HEK293 (cell line): ENCODE data around the gene SH3RF1.

Experiments used
- CTCF ChIA-PET: fragments of 350-600 bp; formaldehyde crosslinking; extraction: SDS; loops from one replicate; lab custom pipeline; 2021; ENCODE audit warnings: antibody characterized with exemption; lab: Yijun Ruan, JAX
- POLR2A ChIA-PET: fragments of 300-600 bp; formaldehyde crosslinking; extraction: SDS; loops from one replicate; lab custom pipeline; 2020; ENCODE audit warnings: antibody characterized with exemption, inconsistent platforms; lab: Yijun Ruan, JAX
- H3K27ac ChIP-seq: fragments of 200-500 bp; sonication (Bioruptor generic); 2 replicates; pipeline ENCODE4 v1.5.1; 2014; ENCODE audit warnings: low read depth, low read length, control low read depth, inconsistent platforms; ENCODE audit errors: extremely low read depth
- H3K36me3 ChIP-seq, 2 experiments: fragments of 200-500 bp in 1 of 2; sonication (Bioruptor generic) in 1 of 2; 1 replicate in 1 of 2; 2 replicates in 1 of 2; pipeline ENCODE4 v1.5.1; 2014 to 2017; ENCODE audit warnings: inconsistent platforms in 2 of 2, low read length in 2 of 2; ENCODE audit not compliant: control insufficient read depth in 2 of 2, insufficient read depth in 1 of 2
- H3K4me1 ChIP-seq: fragments of 200-500 bp; sonication (Bioruptor generic); 2 replicates; pipeline ENCODE4 v1.5.1; 2014; ENCODE audit warnings: mild to moderate bottlenecking, low read length, inconsistent platforms; ENCODE audit not compliant: control insufficient read depth, insufficient read depth
- H3K4me3 ChIP-seq: 2 replicates; pipeline ENCODE4 v1.5.1; 2011; ENCODE audit warnings: low read depth, mild to moderate bottlenecking, control low read depth, low read length, moderate library complexity
- H3K9me3 ChIP-seq: fragments of 200-500 bp; sonication (Bioruptor generic); 2 replicates; pipeline ENCODE4 v1.5.1; 2014; ENCODE audit warnings: low read depth, low read length, inconsistent platforms; ENCODE audit not compliant: control insufficient read depth, insufficient read depth
- FEZF1 ChIP-seq: fragments of 450-650 bp; formaldehyde crosslinking; IDR thresholded peaks from 2 replicates; pipeline ENCODE4 v1.5.1; 2016; ENCODE audit warnings: missing biosample characterization, missing genetic modification characterization
- KLF7 ChIP-seq: fragments of 450-650 bp; formaldehyde crosslinking; IDR thresholded peaks from 2 replicates; pipeline ENCODE4 v1.5.1; 2016; ENCODE audit warnings: missing biosample characterization, missing genetic modification characterization, borderline replicate concordance
- MEIS1 ChIP-seq: sonication (generic); formaldehyde crosslinking; IDR thresholded peaks from 2 replicates; pipeline ENCODE4 v1.8.1; 2022; ENCODE audit warnings: missing genetic modification reagents, mild to moderate bottlenecking, borderline replicate concordance
- MYNN ChIP-seq: fragments of 450-650 bp; formaldehyde crosslinking; IDR thresholded peaks from 2 replicates; pipeline ENCODE4 v1.5.1; 2016; ENCODE audit warnings: missing biosample characterization, missing genetic modification characterization, borderline replicate concordance
- SETDB1 ChIP-seq: IDR thresholded peaks from one replicate; pipeline ENCODE4 v1.6.1; 2017; ENCODE audit warnings: mild to moderate bottlenecking, low read length, moderate library complexity, mixed read lengths; ENCODE audit not compliant: insufficient read length
- SP2 ChIP-seq: fragments of 450-650 bp; formaldehyde crosslinking; IDR thresholded peaks from 2 replicates; pipeline ENCODE4 v1.5.1; 2016; ENCODE audit warnings: missing biosample characterization, missing genetic modification characterization
- ZBTB17 ChIP-seq: fragments of 450-650 bp; formaldehyde crosslinking; IDR thresholded peaks from 2 replicates; pipeline ENCODE4 v1.5.1; 2016; ENCODE audit warnings: missing biosample characterization, missing genetic modification characterization
- ZBTB48 ChIP-seq: fragments of 450-650 bp; formaldehyde crosslinking; IDR thresholded peaks from 2 replicates; pipeline ENCODE4 v1.5.1; 2016; ENCODE audit warnings: missing biosample characterization, missing genetic modification characterization
- ZFHX2 ChIP-seq: fragments of 450-650 bp; formaldehyde crosslinking; conservative IDR thresholded peaks from 2 replicates; pipeline ENCODE4 v1.5.1; 2016; ENCODE audit warnings: missing biosample characterization, missing genetic modification characterization
- ZNF169 ChIP-seq: fragments of 450-650 bp; formaldehyde crosslinking; IDR thresholded peaks from 2 replicates; pipeline ENCODE4 v1.5.1; 2016; ENCODE audit warnings: missing biosample characterization, missing genetic modification characterization
- ZNF223 ChIP-seq: fragments of 450-650 bp; formaldehyde crosslinking; IDR thresholded peaks from 2 replicates; pipeline ENCODE4 v1.5.1; 2016; ENCODE audit warnings: missing biosample characterization, missing genetic modification characterization
- ZNF391 ChIP-seq: fragments of 450-650 bp; formaldehyde crosslinking; IDR thresholded peaks from 2 replicates; pipeline ENCODE4 v1.5.1; 2016; ENCODE audit warnings: low read depth, missing biosample characterization, missing genetic modification characterization, borderline replicate concordance
- ZNF48 ChIP-seq: fragments of 450-650 bp; formaldehyde crosslinking; IDR thresholded peaks from 2 replicates; pipeline ENCODE4 v1.5.1; 2016; ENCODE audit warnings: missing biosample characterization, missing genetic modification characterization
- ZNF529 ChIP-seq: fragments of 450-650 bp; formaldehyde crosslinking; IDR thresholded peaks from 2 replicates; pipeline ENCODE4 v1.5.1; 2017; ENCODE audit warnings: missing genetic modification characterization, missing biosample characterization; ENCODE audit not compliant: insufficient replicate concordance
- TF ChIP-seq, protein P1 (sequence below): fragments of 450-650 bp; formaldehyde crosslinking; IDR thresholded peaks from 2 replicates; pipeline ENCODE4 v1.5.1; 2017; ENCODE audit warnings: missing biosample characterization, missing genetic modification characterization
- TF ChIP-seq, protein P2 (sequence below): fragments of 450-650 bp; formaldehyde crosslinking; IDR thresholded peaks from 2 replicates; pipeline ENCODE4 v1.5.1; 2016; ENCODE audit warnings: missing biosample characterization, missing genetic modification characterization, low read depth
- TF ChIP-seq, protein P3 (sequence below): fragments of 450-650 bp; formaldehyde crosslinking; IDR thresholded peaks from 2 replicates; pipeline ENCODE4 v1.5.1; 2016; ENCODE audit warnings: missing biosample characterization, missing genetic modification characterization, low read depth

The SH3RF1 gene

DNA sequence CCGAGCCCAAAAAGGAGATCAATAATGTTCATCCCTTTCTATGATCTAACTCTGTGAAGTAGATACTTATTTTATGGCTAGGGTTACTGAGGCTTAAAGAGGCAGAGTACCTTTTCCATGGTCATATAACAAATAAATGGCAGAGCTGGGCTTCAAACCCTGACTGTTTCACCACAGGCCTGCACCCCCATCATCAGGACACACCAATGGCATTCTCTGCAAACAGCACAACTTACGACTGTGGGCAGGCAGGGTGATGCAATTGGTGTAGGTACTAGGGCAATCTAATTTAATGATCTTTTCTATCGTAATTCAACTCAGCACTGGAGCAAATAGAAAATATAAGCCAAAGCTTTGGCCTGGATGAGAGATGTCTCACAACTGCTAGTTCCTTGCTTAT is 141.9 kb downstream of the SH3RF1 start:
- Histone ChIP-seq H3K4me3 (no peak overlapping the region), H3K9me3 (no peaks in the 10 kb centered on the region), H3K27ac (no peak overlapping the region), H3K4me1 (no peaks in the 10 kb centered on the region), H3K36me3 (peaks cover 0 to 52% of the 10 kb centered on the region in 2 experiments; a peak in 2 of 3 replicates)
- TF ChIP-seq FEZF1 (tag by site-specific recombination), result peak; percentile 88
- no peak for TF ChIP-seq SETDB1
- TF ChIP-seq ZBTB17 (tag by site-specific recombination), result 0 out of 2 replicates have a peak, but pooled peaks have one; percentile 33
- TF ChIP-seq, protein P1, sequence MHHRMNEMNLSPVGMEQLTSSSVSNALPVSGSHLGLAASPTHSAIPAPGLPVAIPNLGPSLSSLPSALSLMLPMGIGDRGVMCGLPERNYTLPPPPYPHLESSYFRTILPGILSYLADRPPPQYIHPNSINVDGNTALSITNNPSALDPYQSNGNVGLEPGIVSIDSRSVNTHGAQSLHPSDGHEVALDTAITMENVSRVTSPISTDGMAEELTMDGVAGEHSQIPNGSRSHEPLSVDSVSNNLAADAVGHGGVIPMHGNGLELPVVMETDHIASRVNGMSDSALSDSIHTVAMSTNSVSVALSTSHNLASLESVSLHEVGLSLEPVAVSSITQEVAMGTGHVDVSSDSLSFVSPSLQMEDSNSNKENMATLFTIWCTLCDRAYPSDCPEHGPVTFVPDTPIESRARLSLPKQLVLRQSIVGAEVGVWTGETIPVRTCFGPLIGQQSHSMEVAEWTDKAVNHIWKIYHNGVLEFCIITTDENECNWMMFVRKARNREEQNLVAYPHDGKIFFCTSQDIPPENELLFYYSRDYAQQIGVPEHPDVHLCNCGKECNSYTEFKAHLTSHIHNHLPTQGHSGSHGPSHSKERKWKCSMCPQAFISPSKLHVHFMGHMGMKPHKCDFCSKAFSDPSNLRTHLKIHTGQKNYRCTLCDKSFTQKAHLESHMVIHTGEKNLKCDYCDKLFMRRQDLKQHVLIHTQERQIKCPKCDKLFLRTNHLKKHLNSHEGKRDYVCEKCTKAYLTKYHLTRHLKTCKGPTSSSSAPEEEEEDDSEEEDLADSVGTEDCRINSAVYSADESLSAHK, result peak; percentile 63
- no peak for TF ChIP-seq MYNN (tag by site-specific recombination)
- TF ChIP-seq ZNF223 (tag by site-specific recombination), result peak; percentile 96
- TF ChIP-seq ZFHX2, result peak; percentile 51; the same call in 1 of the 2 replicates
- ChIA-PET CTCF (interaction anchor here (0.8 kb wide), 1 partner anchor 103 kb away, joined by 3 read pairs; no protein-coding TSS in a partner anchor), POLR2A (no interaction called here)

DNA sequence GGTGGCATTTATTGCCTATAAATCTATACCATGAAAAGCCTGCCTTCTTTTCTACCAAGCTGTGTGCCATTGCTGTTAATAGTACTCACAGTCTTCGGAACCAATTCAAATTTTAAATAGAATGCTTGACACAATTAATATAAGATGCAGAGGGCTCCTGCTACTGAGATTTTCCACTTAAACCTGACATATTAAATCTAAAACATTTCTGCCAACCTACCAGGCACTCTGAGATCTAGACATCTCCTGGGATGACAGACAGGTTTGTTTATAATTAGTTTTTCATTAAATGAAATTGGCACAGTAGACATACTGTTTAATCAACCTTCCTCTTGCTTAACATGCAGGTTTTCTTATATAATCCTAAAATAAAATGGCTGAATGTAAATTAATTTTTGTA is 143.4 kb downstream of the SH3RF1 start:
- H3K27ac ChIP-seq, result no peak overlapping the region
- TF ChIP-seq ZNF169 (no peak), ZNF529 (tag by site-specific recombination) (no peak), KLF7 (no peak), SP2 (no peak), ZNF391 (tag by site-specific recombination) (no peak)
- TF ChIP-seq, all 188 proteins: peak for 0
- no peak overlapping the region for H3K4me3 ChIP-seq
- POLR2A ChIA-PET, result no interaction called here
- H3K4me1 ChIP-seq, result no peaks in the 10 kb centered on the region
- H3K9me3 ChIP-seq, result no peaks in the 10 kb centered on the region
- CTCF ChIA-PET, result no interaction called here
- peaks cover 0 to 42% of the 10 kb centered on the region in 2 experiments; a peak in 1 of 3 replicates for H3K36me3 ChIP-seq

DNA sequence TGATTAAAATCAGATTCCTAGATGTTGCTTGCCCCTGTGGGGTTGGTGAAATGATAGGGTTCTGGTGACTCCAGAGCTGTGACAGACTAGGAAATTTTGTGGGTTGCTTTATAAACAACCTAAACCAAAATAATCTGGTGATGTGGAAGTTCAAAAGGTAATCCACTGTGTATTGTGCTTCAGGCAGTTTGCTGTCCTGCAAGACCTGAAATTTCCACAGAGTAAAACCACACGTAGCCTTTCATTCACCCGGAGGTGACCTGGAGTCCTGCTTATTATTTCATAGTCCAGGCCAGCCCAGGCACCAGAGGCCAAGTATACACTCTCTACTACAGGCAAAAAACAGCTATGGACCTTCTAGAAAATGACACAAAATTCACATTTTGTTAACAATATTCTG is 146.1 kb downstream of the SH3RF1 start:
- Histone ChIP-seq H3K36me3 (peaks cover 0 to 40% of the 10 kb centered on the region in 2 experiments; a peak in 1 of 3 replicates), H3K27ac (no peak overlapping the region), H3K9me3 (no peaks in the 10 kb centered on the region), H3K4me1 (no peaks in the 10 kb centered on the region), H3K4me3 (no peak overlapping the region)
- ChIA-PET POLR2A (no interaction called here), CTCF (interaction anchor here (0.6 kb wide), 1 partner anchor 214 kb away, joined by 3 read pairs; no protein-coding TSS in a partner anchor)
- TF ChIP-seq, protein P2, sequence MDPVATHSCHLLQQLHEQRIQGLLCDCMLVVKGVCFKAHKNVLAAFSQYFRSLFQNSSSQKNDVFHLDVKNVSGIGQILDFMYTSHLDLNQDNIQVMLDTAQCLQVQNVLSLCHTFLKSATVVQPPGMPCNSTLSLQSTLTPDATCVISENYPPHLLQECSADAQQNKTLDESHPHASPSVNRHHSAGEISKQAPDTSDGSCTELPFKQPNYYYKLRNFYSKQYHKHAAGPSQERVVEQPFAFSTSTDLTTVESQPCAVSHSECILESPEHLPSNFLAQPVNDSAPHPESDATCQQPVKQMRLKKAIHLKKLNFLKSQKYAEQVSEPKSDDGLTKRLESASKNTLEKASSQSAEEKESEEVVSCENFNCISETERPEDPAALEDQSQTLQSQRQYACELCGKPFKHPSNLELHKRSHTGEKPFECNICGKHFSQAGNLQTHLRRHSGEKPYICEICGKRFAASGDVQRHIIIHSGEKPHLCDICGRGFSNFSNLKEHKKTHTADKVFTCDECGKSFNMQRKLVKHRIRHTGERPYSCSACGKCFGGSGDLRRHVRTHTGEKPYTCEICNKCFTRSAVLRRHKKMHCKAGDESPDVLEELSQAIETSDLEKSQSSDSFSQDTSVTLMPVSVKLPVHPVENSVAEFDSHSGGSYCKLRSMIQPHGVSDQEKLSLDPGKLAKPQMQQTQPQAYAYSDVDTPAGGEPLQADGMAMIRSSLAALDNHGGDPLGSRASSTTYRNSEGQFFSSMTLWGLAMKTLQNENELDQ (tag by site-specific recombination), result no peak
- TF ChIP-seq MEIS1 (CRISPR knock-in tag) (no peak), ZBTB48 (tag by site-specific recombination) (no peak), ZNF48 (no peak)
- TF ChIP-seq, protein P3, sequence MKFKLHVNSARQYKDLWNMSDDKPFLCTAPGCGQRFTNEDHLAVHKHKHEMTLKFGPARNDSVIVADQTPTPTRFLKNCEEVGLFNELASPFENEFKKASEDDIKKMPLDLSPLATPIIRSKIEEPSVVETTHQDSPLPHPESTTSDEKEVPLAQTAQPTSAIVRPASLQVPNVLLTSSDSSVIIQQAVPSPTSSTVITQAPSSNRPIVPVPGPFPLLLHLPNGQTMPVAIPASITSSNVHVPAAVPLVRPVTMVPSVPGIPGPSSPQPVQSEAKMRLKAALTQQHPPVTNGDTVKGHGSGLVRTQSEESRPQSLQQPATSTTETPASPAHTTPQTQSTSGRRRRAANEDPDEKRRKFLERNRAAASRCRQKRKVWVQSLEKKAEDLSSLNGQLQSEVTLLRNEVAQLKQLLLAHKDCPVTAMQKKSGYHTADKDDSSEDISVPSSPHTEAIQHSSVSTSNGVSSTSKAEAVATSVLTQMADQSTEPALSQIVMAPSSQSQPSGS (tag by site-specific recombination), result no peak
